GM18867 (cell line): ENCODE results near the gene CMBL.
"Not testable (repeated sequence)": the region's sequence is repeated elsewhere in the genome, so short reads cannot be mapped to it uniquely, and the experiment has no call there.

Experiments
- ATAC-seq: cut with Tn5 transposase; IDR thresholded peaks from one replicate; pipeline ENCODE4 v1.9.1; 2021; ENCODE audit warnings: mild to moderate bottlenecking, moderate library complexity; ENCODE audit not compliant: unreplicated experiment

The CMBL gene

GRCh38 chr5:10307206-10308148 is at the start of gene CMBL:
CMBL (minus strand) TSS chr5:10307902; CDS start chr5:10290762, 17,140 bp downstream.
- peak; percentile 90 for ATAC-seq

GRCh38 chr5:10355071-10355889 is 47.6 kb upstream of the CMBL start:
- ATAC-seq: peak; percentile 12

GRCh38 chr5:10354048-10354872 is 46.6 kb upstream of the CMBL start:
- ATAC-seq: peak; percentile 22

GRCh38 chr5:10353241-10354047 is 45.7 kb upstream of the CMBL start, which contains the start of gene MARCHF6:
MARCHF6 (plus strand) TSS chr5:10353695; CDS start chr5:10353899, 204 bp downstream.
- ATAC-seq: peak; percentile 85

- ATAC-seq: no peak
Measured at GRCh38 chr5:10352430-10353240, 44.9 kb upstream of the CMBL start.

- ATAC-seq: no peak
Measured at GRCh38 chr5:10351919-10352318, 44.2 kb upstream of the CMBL start.

GRCh38 chr5:10351199-10351905 is 43.6 kb upstream of the CMBL start:
- ATAC-seq: no peak

- ATAC-seq: no peak
Measured at GRCh38 chr5:10348258-10348657, 40.6 kb upstream of the CMBL start.

- not testable (repeated sequence) for ATAC-seq
Measured at GRCh38 chr5:10344461-10345106, 36.9 kb upstream of the CMBL start.

GRCh38 chr5:10343486-10343885 is 35.8 kb upstream of the CMBL start:
- ATAC-seq: no peak

- ATAC-seq: no peak
Measured at GRCh38 chr5:10339958-10340357, 32.3 kb upstream of the CMBL start.

- ATAC-seq: no peak
Measured at GRCh38 chr5:10339058-10339811, 31.5 kb upstream of the CMBL start.

- ATAC-seq: no peak
Measured at GRCh38 chr5:10338686-10339057, 31.0 kb upstream of the CMBL start.

- no peak for ATAC-seq
Measured at GRCh38 chr5:10337986-10338385, 30.3 kb upstream of the CMBL start.

GRCh38 chr5:10337107-10337506 is 29.4 kb upstream of the CMBL start:
- no peak for ATAC-seq

- no peak for ATAC-seq
Measured at GRCh38 chr5:10335711-10336470, 28.2 kb upstream of the CMBL start.

GRCh38 chr5:10334831-10335230 is 27.1 kb upstream of the CMBL start:
- ATAC-seq: no peak
